22Rv1 (cell line): ENCODE measurements around the gene F13A1.

Experiments used
- ZFX ChIP-seq: fragments of 450-650 bp; IDR thresholded peaks from 2 replicates; pipeline ENCODE4 v1.6.1; 2017; ENCODE audit warnings: antibody characterized with exemption, borderline replicate concordance
- TF ChIP-seq, protein P1 (sequence below): fragments of 450-650 bp; IDR thresholded peaks from 2 replicates; pipeline ENCODE4 v1.5.1; 2017; ENCODE audit warnings: mild to moderate bottlenecking

DNA sequence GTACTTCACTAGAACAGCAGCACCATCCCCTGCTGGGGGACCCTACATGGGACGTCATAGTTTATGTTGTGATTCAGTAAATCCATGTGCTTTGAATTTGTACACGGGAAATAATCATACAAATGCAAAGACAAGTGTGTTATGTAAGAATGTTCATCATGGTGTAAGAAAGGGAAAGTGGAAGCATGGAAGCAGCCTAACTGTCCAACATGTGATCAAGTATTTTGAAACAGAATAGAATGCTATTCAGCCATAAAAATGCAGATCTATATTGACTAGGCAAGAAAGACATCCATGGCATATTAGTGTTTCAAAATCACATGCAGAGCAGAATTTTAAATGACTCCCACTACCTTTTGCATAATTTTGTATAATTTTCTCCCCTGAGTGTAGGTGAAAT, 117.6 kb downstream of the F13A1 start:
- TF ChIP-seq, protein P1, sequence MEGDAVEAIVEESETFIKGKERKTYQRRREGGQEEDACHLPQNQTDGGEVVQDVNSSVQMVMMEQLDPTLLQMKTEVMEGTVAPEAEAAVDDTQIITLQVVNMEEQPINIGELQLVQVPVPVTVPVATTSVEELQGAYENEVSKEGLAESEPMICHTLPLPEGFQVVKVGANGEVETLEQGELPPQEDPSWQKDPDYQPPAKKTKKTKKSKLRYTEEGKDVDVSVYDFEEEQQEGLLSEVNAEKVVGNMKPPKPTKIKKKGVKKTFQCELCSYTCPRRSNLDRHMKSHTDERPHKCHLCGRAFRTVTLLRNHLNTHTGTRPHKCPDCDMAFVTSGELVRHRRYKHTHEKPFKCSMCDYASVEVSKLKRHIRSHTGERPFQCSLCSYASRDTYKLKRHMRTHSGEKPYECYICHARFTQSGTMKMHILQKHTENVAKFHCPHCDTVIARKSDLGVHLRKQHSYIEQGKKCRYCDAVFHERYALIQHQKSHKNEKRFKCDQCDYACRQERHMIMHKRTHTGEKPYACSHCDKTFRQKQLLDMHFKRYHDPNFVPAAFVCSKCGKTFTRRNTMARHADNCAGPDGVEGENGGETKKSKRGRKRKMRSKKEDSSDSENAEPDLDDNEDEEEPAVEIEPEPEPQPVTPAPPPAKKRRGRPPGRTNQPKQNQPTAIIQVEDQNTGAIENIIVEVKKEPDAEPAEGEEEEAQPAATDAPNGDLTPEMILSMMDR = no peak
- TF ChIP-seq ZFX = no peak
